GM12878 (cell line): Measurements from ENCODE around the gene CD58. TPM values are rescaled to one million over a fixed set of nuclear protein-coding genes. Genes with fewer than 3 reads are reported as not detected.

Experiments
- ASH2L ChIP-seq: fragments of 300-600, 200-600 bp; sonication (generic); IDR thresholded peaks from 2 replicates; pipeline ENCODE4 v1.6.1; 2017; ENCODE audit warnings: low read depth, mild to moderate bottlenecking, borderline replicate concordance
- BCL11A ChIP-seq: IDR thresholded peaks from 2 replicates; pipeline ENCODE4 v1.6.1; 2011; ENCODE audit warnings: low read depth, low read length
- BRCA1 ChIP-seq: IDR thresholded peaks from 2 replicates; pipeline ENCODE4 v1.6.1; 2011; ENCODE audit warnings: low read depth, low read length, improper control_type of control experiment
- CBX5 ChIP-seq: sonication (generic); IDR thresholded peaks from 2 replicates; pipeline ENCODE4 v1.6.1; 2016; ENCODE audit warnings: low read depth, moderate library complexity, mild to moderate bottlenecking, inconsistent platforms
- CHD2 ChIP-seq: IDR thresholded peaks from 2 replicates; pipeline ENCODE4 v1.6.1; 2011; ENCODE audit warnings: low read depth, low read length, improper control_type of control experiment, borderline replicate concordance
- CREB1 ChIP-seq: IDR thresholded peaks from 2 replicates; pipeline ENCODE4 v1.6.1; 2012; ENCODE audit warnings: low read depth, mild to moderate bottlenecking, inconsistent platforms
- EGR1 ChIP-seq, 2 experiments: IDR thresholded peaks; 1 replicate in 1 of 2; 2 replicates in 1 of 2; pipeline ENCODE4 v1.6.1; 2011 to 2012; ENCODE audit warnings: low read depth in 2 of 2, low read length in 2 of 2, borderline replicate concordance in 1 of 2, mild to moderate bottlenecking in 1 of 2, moderate library complexity in 1 of 2
- FOXM1 ChIP-seq: IDR thresholded peaks from 2 replicates; pipeline ENCODE4 v1.6.1; 2012; ENCODE audit warnings: low read depth, mild to moderate bottlenecking, inconsistent platforms, low read length, moderate library complexity
- HCFC1 ChIP-seq: fragments of 150-350 bp; IDR thresholded peaks from 2 replicates; pipeline ENCODE4 v1.6.1; 2014; ENCODE audit warnings: low read length
- JUND ChIP-seq: IDR thresholded peaks from 2 replicates; pipeline ENCODE4 v1.6.1; 2012; ENCODE audit warnings: low read depth, mild to moderate bottlenecking, low read length, improper control_type of control experiment, moderate library complexity
- KAT2A ChIP-seq: conservative IDR thresholded peaks from 2 replicates; pipeline ENCODE4 v1.6.1; 2011; ENCODE audit warnings: low read depth, low read length; ENCODE audit not compliant: control insufficient read depth
- MTA3 ChIP-seq: IDR thresholded peaks from 2 replicates; pipeline ENCODE4 v1.6.1; 2012; ENCODE audit warnings: low read length, inconsistent platforms, borderline replicate concordance
- MYC ChIP-seq: IDR thresholded peaks from 2 replicates; pipeline ENCODE4 v1.6.1; 2011; ENCODE audit warnings: mild to moderate bottlenecking, low read length, moderate library complexity, inconsistent platforms; ENCODE audit not compliant: insufficient read depth, insufficient replicate concordance, insufficient read length, severe bottlenecking
- NFXL1 ChIP-seq: fragments of 450-650 bp; IDR thresholded peaks from 2 replicates; pipeline ENCODE4 v1.6.1; 2017; ENCODE audit warnings: antibody characterized with exemption, mild to moderate bottlenecking, borderline replicate concordance
- SMAD5 ChIP-seq: IDR thresholded peaks from 2 replicates; pipeline ENCODE4 v1.6.1; 2016; ENCODE audit warnings: antibody characterized with exemption, low read depth
- SUPT20H ChIP-seq: IDR thresholded peaks from 2 replicates; pipeline ENCODE4 v1.6.1; 2011; ENCODE audit warnings: low read depth, mild to moderate bottlenecking, low read length, moderate library complexity, borderline replicate concordance; ENCODE audit not compliant: control insufficient read depth
- TARDBP ChIP-seq: IDR thresholded peaks from 2 replicates; pipeline ENCODE4 v1.6.1; 2016; ENCODE audit warnings: borderline replicate concordance
- TCF7 ChIP-seq: IDR thresholded peaks from 2 replicates; pipeline ENCODE4 v1.6.1; 2014; ENCODE audit warnings: antibody characterized with exemption, borderline replicate concordance
- ZZZ3 ChIP-seq: IDR thresholded peaks from 2 replicates; pipeline ENCODE4 v1.6.1; 2011; ENCODE audit warnings: low read depth; ENCODE audit not compliant: control insufficient read depth, insufficient read length
- polyA plus RNA-seq, 11 experiments: library from polyadenylated mRNA; depleted of rRNA in 4 of 11; unstranded in 6 of 11; stranded (reverse) in 5 of 11; fragments of >200 nt; fragmentation: Nextera tagmentation in 4 of 11; fragmentation: Illumina TruSeq in 1 of 11; extraction: Ambion mirVana in 4 of 11; extraction: Trizol in 1 of 11; gene quantifications; 1 replicate in 1 of 11; 2 replicates in 10 of 11; pipeline versions ENCODE4 v1.2.1 to v1.2.3, GENCODE V29; 2011 to 2016; ENCODE audit warnings: inconsistent platforms in 2 of 11, missing spikeins in 2 of 11, low read depth in 1 of 11
- total RNA-seq, 4 experiments: library from RNA; depleted of rRNA in 3 of 4; stranded (reverse); fragments of >200 nt in 3 of 4; fragmentation: Illumina TruSeq in 1 of 4; extraction: Trizol in 1 of 4; gene quantifications; 2 replicates each; pipeline versions ENCODE4 v1.2.1 to v1.2.3, GENCODE V29; 2013 to 2021
- TF ChIP-seq, protein P1 (sequence below): fragments of 450-650 bp; IDR thresholded peaks from 2 replicates; pipeline ENCODE4 v1.6.1; 2017; ENCODE audit warnings: antibody characterized with exemption, mild to moderate bottlenecking, moderate library complexity
- TF ChIP-seq, protein P2 (sequence below): IDR thresholded peaks from 2 replicates; pipeline ENCODE4 v1.6.1; 2012; ENCODE audit warnings: low read length, inconsistent platforms
- TF ChIP-seq, protein P3 (sequence below): fragments of 450-650 bp; formaldehyde crosslinking; IDR thresholded peaks from 2 replicates; pipeline ENCODE4 v1.5.0; 2022; ENCODE audit warnings: mild to moderate bottlenecking, missing genetic modification characterization
- TF ChIP-seq, protein P4 (sequence below): fragments of 150-350 bp; IDR thresholded peaks from 2 replicates; pipeline ENCODE4 v1.6.1; 2014; ENCODE audit warnings: mild to moderate bottlenecking, low read depth, low read length

Gene CD58
- total and polyA plus RNA-seq, 10 of the 15 experiments (the other 5 are each of a cell fraction or from before 2014, with no cell fraction given) = 70.4 to 252 (median 129) TPM

DNA sequence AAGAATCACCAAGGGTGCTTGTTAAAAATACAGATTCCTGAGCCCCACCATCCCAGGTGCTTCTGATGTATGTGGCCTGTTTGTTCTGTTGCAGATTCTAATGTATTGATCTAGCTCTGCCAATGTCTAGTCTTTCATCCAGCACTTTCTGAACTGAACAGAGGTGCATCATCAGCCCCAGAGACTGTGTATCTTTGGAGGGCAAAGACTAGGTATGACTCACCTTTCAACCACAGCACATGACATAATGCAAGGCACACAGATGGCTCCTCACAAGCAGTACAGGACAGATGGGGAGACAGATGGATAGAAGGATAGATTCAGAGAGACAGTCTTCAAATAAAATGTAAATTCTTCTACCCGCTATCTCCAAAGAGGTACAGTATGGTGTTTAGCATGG, 32.3 kb downstream of the CD58 start (continued):
- TF ChIP-seq NFXL1 = no peak
- no peak for TF ChIP-seq ASH2L
- TF ChIP-seq SUPT20H = no peak
- no peak for TF ChIP-seq MYC
- TF ChIP-seq FOXM1 = peak; percentile 71; the same call in 1 of the 2 replicates
- no peak; the same call in 1 of the 2 replicates for TF ChIP-seq MTA3
- TF ChIP-seq CREB1 = 0 out of 2 replicates have a peak, but pooled peaks have one; percentile 53
- TF ChIP-seq, protein P1, sequence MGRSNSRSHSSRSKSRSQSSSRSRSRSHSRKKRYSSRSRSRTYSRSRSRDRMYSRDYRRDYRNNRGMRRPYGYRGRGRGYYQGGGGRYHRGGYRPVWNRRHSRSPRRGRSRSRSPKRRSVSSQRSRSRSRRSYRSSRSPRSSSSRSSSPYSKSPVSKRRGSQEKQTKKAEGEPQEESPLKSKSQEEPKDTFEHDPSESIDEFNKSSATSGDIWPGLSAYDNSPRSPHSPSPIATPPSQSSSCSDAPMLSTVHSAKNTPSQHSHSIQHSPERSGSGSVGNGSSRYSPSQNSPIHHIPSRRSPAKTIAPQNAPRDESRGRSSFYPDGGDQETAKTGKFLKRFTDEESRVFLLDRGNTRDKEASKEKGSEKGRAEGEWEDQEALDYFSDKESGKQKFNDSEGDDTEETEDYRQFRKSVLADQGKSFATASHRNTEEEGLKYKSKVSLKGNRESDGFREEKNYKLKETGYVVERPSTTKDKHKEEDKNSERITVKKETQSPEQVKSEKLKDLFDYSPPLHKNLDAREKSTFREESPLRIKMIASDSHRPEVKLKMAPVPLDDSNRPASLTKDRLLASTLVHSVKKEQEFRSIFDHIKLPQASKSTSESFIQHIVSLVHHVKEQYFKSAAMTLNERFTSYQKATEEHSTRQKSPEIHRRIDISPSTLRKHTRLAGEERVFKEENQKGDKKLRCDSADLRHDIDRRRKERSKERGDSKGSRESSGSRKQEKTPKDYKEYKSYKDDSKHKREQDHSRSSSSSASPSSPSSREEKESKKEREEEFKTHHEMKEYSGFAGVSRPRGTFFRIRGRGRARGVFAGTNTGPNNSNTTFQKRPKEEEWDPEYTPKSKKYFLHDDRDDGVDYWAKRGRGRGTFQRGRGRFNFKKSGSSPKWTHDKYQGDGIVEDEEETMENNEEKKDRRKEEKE = no peak
- no peak for TF ChIP-seq SMAD5
- TF ChIP-seq, protein P2, sequence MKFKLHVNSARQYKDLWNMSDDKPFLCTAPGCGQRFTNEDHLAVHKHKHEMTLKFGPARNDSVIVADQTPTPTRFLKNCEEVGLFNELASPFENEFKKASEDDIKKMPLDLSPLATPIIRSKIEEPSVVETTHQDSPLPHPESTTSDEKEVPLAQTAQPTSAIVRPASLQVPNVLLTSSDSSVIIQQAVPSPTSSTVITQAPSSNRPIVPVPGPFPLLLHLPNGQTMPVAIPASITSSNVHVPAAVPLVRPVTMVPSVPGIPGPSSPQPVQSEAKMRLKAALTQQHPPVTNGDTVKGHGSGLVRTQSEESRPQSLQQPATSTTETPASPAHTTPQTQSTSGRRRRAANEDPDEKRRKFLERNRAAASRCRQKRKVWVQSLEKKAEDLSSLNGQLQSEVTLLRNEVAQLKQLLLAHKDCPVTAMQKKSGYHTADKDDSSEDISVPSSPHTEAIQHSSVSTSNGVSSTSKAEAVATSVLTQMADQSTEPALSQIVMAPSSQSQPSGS = peak; percentile 92
- no peak for TF ChIP-seq KAT2A
- TF ChIP-seq, protein P3, sequence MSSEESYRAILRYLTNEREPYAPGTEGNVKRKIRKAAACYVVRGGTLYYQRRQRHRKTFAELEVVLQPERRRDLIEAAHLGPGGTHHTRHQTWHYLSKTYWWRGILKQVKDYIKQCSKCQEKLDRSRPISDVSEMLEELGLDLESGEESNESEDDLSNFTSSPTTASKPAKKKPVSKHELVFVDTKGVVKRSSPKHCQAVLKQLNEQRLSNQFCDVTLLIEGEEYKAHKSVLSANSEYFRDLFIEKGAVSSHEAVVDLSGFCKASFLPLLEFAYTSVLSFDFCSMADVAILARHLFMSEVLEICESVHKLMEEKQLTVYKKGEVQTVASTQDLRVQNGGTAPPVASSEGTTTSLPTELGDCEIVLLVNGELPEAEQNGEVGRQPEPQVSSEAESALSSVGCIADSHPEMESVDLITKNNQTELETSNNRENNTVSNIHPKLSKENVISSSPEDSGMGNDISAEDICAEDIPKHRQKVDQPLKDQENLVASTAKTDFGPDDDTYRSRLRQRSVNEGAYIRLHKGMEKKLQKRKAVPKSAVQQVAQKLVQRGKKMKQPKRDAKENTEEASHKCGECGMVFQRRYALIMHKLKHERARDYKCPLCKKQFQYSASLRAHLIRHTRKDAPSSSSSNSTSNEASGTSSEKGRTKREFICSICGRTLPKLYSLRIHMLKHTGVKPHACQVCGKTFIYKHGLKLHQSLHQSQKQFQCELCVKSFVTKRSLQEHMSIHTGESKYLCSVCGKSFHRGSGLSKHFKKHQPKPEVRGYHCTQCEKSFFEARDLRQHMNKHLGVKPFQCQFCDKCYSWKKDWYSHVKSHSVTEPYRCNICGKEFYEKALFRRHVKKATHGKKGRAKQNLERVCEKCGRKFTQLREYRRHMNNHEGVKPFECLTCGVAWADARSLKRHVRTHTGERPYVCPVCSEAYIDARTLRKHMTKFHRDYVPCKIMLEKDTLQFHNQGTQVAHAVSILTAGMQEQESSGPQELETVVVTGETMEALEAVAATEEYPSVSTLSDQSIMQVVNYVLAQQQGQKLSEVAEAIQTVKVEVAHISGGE = no peak
- TF ChIP-seq, protein P4, sequence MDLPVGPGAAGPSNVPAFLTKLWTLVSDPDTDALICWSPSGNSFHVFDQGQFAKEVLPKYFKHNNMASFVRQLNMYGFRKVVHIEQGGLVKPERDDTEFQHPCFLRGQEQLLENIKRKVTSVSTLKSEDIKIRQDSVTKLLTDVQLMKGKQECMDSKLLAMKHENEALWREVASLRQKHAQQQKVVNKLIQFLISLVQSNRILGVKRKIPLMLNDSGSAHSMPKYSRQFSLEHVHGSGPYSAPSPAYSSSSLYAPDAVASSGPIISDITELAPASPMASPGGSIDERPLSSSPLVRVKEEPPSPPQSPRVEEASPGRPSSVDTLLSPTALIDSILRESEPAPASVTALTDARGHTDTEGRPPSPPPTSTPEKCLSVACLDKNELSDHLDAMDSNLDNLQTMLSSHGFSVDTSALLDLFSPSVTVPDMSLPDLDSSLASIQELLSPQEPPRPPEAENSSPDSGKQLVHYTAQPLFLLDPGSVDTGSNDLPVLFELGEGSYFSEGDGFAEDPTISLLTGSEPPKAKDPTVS = no peak
- no peak for TF ChIP-seq TARDBP
- no peak for TF ChIP-seq CHD2
- 0 out of 2 replicates have a peak, but pooled peaks have one; percentile 47 for TF ChIP-seq JUND
- TF ChIP-seq BCL11A = peak; percentile 78; the same call in 1 of the 2 replicates
- no peak for TF ChIP-seq HCFC1
- TF ChIP-seq BRCA1 = no peak
- no peak for TF ChIP-seq CBX5
- TF ChIP-seq EGR1 (IDR thresholded peaks at IDR 0.05; ENCODE audit: borderline replicate concordance in 1 of 2, low read depth in 2 of 2, low read length in 2 of 2) = no peak
- no peak for TF ChIP-seq ZZZ3
- peak; percentile 41; the same call in 1 of the 2 replicates for TF ChIP-seq TCF7
